Renal pelvis (tissue), 4 donors: Measurements from ENCODE around the gene NEUROG2. TPM values are rescaled to one million over a fixed set of nuclear protein-coding genes. Genes with fewer than 3 reads are reported as not detected.

Source experiments
- DNase-seq: peaks from one replicate; pipeline ENCODE4 v3.0.0-alpha.2; 2013
- polyA plus RNA-seq, 3 donors: library from polyadenylated mRNA; unstranded; fragments of 120-200 nt; gene quantifications; one replicate each; pipeline ENCODE4 v1.2.1, GENCODE V29; 2013; ENCODE audit not compliant: insufficient read length in 3 of 3

Gene NEUROG2
- polyA plus RNA-seq, 3 donors, result not detected

- DNase-seq, result no peak
Measured at GRCh38 chr4:112521123-112522023, 5.4 kb upstream of the NEUROG2 start.

- no peak for DNase-seq
Measured at GRCh38 chr4:112520598-112521122, 4.7 kb upstream of the NEUROG2 start.

GRCh38 chr4:112519689-112520597 is 4.0 kb upstream of the NEUROG2 start:
- DNase-seq, result no peak

- no peak for DNase-seq
Measured at GRCh38 chr4:112518675-112519074, 2.7 kb upstream of the NEUROG2 start.

GRCh38 chr4:112517911-112518310 is 1.9 kb upstream of the NEUROG2 start:
- no peak for DNase-seq

- no peak for DNase-seq
Measured at GRCh38 chr4:112517067-112517634, 1.2 kb upstream of the NEUROG2 start.

- no peak for DNase-seq
Measured at GRCh38 chr4:112516471-112517066, 589 bp upstream of the NEUROG2 start.

GRCh38 chr4:112515198-112516065 is 548 bp downstream of the NEUROG2 start:
- no peak for DNase-seq

GRCh38 chr4:112514647-112515197 is 1.3 kb downstream of the NEUROG2 start:
- no peak for DNase-seq

- DNase-seq, result no peak
Measured at GRCh38 chr4:112513971-112514646, 1.9 kb downstream of the NEUROG2 start.

GRCh38 chr4:112511803-112512118 is 4.2 kb downstream of the NEUROG2 start:
- no peak for DNase-seq

GRCh38 chr4:112511093-112511802 is 4.7 kb downstream of the NEUROG2 start:
- no peak for DNase-seq

- DNase-seq, result no peak
Measured at GRCh38 chr4:112510291-112511092, 5.5 kb downstream of the NEUROG2 start.

- DNase-seq, result no peak
Measured at GRCh38 chr4:112509243-112510141, 6.5 kb downstream of the NEUROG2 start.

- no peak for DNase-seq
Measured at GRCh38 chr4:112508356-112508755, 7.6 kb downstream of the NEUROG2 start.

- DNase-seq, result no peak
Measured at GRCh38 chr4:112504807-112505206, 11.2 kb downstream of the NEUROG2 start.

- DNase-seq, result no peak
Measured at GRCh38 chr4:112502871-112503270, 13.1 kb downstream of the NEUROG2 start.
